Mesodermal cell (in vitro differentiated cells): ENCODE measurements around the gene CD2BP2.
"Not testable (repeated sequence)": the region's sequence is repeated elsewhere in the genome, so short reads cannot be mapped to it uniquely, and the experiment has no call there.

Experiments used
- H3K27ac ChIP-seq: 2 replicates; pipeline ENCODE4 v1.7.0; 2013; ENCODE audit warnings: mild to moderate bottlenecking, low read depth, low read length, moderate library complexity; ENCODE audit not compliant: severe bottlenecking
- H3K36me3 ChIP-seq: 2 replicates; pipeline ENCODE4 v1.7.1; 2013; ENCODE audit warnings: mild to moderate bottlenecking, low read length, moderate library complexity; ENCODE audit not compliant: control insufficient read depth, insufficient read depth
- H3K4me1 ChIP-seq: one replicate; pipeline ENCODE4 v1.7.1; 2013; ENCODE audit warnings: mild to moderate bottlenecking, low read length; ENCODE audit not compliant: insufficient read depth, control insufficient read depth, poor library complexity, severe bottlenecking
- H3K4me3 ChIP-seq: 2 replicates; pipeline ENCODE4 v1.7.0; 2013; ENCODE audit warnings: low read length, control low read depth, mild to moderate bottlenecking; ENCODE audit not compliant: insufficient read depth, poor library complexity, severe bottlenecking; ENCODE audit errors: extremely low read depth
- H3K9me3 ChIP-seq: 2 replicates; pipeline ENCODE4 v1.7.1; 2013; ENCODE audit warnings: mild to moderate bottlenecking, low read length, moderate library complexity; ENCODE audit not compliant: control insufficient read depth
- WGBS, 2 experiments: methylation state at CpG; one replicate each; pipeline ENCODE4 v1.1.5; 2013; ENCODE audit warnings: missing lambda C conversion rate in 2 of 2; ENCODE audit not compliant: insufficient coverage in 2 of 2; 5-methylcytosine and 5-hydroxymethylcytosine counted together

Gene CD2BP2

GRCh38 chr16:30335598-30336474, 19.3 kb downstream of the CD2BP2 start:
- 79 to 83% methylated on average over 14 to 16 of the region's 17 CpGs for WGBS, 2 experiments
- H3K4me3 ChIP-seq: peak overlapping the region; percentile 52
- H3K9me3 ChIP-seq: peaks cover 6% of the 10 kb centered on the region
- no peak overlapping the region for H3K27ac ChIP-seq
- no peaks in the 10 kb centered on the region for H3K36me3 ChIP-seq
- no peaks in the 10 kb centered on the region for H3K4me1 ChIP-seq

- H3K4me3 ChIP-seq: peak overlapping the region; percentile 52
- 0 to 1% methylated on average over 44 to 54 of the region's 70 CpGs for WGBS, 2 experiments
Measured at GRCh38 chr16:30335028-30335597, 20.0 kb downstream of the CD2BP2 start.

DNA sequence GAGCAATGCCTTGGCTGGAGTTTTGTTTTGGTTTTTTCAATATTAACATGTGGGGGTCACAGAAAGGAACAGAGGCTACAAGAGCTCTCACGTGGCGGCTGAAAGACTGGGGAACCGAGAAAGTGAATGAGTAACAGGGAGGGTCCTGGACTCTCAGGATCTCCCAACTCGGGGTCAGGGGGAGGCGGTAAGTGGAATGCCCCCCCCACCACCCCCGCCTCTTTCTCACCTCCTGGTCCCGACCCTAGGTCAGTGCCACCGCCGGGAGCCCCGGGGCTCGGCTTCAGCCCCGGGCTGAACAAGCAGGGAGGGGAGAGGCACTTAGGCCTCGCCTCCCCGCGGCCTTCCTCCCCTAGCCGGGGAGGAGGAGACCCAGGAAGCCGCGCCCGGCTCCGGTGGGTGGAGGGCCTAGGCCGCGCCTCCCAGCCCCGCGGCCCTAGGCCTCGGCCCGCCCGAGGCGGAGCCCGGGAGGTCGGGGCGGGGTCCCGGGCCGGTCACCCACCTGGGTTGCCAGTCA, 20.6 kb downstream of the CD2BP2 start:
- Histone ChIP-seq H3K4me3 (peak overlapping the region; percentile 52), H3K27ac (peak overlapping the region; percentile 45)
- H3K9me3 ChIP-seq, H3K4me1 ChIP-seq, H3K36me3 ChIP-seq: not testable (repeated sequence)
- 0% methylated on average over 1 of the region's 33 CpGs; no CpG with 5 or more reads in 1 of the 2 experiments for WGBS, 2 experiments

More at GRCh38 chr16:30335028-30335597, 20.0 kb downstream of the CD2BP2 start:
- H3K36me3 ChIP-seq, H3K4me1 ChIP-seq, H3K9me3 ChIP-seq: not testable (repeated sequence)
- peak overlapping the region; percentile 85 for H3K27ac ChIP-seq

- WGBS, 2 experiments: 93 to 96% methylated on average over 3 to 6 of the region's 6 CpGs
Measured at GRCh38 chr16:30324220-30324619, 30.9 kb downstream of the CD2BP2 start.

GRCh38 chr16:30318647-30319046, 36.5 kb downstream of the CD2BP2 start:
- not testable (repeated sequence) for H3K27ac ChIP-seq, H3K4me3 ChIP-seq, H3K4me1 ChIP-seq, H3K36me3 ChIP-seq, H3K9me3 ChIP-seq
- WGBS, 2 experiments: no CpG with 5 or more reads among the region's 2 CpGs

More at GRCh38 chr16:30324220-30324619, 30.9 kb downstream of the CD2BP2 start:
- not testable (repeated sequence) for H3K9me3 ChIP-seq, H3K27ac ChIP-seq, H3K36me3 ChIP-seq, H3K4me3 ChIP-seq, H3K4me1 ChIP-seq

DNA sequence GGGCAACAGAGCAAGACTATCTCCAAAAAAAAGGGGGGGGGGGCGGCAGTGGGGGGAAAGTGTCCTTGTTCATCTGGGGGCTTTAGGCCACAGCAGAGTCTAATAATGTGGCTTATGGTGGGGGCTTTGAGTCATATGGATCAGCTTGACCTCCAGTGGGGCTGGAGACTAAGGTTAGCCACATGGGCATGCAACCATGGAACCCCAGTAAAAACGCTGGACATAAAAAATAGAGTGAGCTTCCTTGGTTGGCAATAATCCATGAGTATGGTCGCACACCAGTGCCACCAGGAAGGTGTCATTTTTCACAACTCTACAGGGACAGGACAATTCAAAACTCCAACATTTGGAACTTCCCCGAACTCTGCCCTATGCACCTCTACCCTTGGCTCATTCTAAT, 44.2 kb downstream of the CD2BP2 start:
- not testable (repeated sequence) for H3K4me3 ChIP-seq, H3K9me3 ChIP-seq, H3K36me3 ChIP-seq, H3K4me1 ChIP-seq, H3K27ac ChIP-seq
- no CpG with 5 or more reads among the region's 4 CpGs for WGBS, 2 experiments

GRCh38 chr16:30309255-30309654, 45.9 kb downstream of the CD2BP2 start:
- not testable (repeated sequence) for H3K9me3 ChIP-seq, H3K4me1 ChIP-seq, H3K4me3 ChIP-seq, H3K27ac ChIP-seq, H3K36me3 ChIP-seq
- WGBS, 2 experiments: no CpG with 5 or more reads among the region's 5 CpGs
